NCI-H1694 treated with DMSO at 0.1 percent for 48 hours (cell line): ENCODE measurements around the gene ECE2.

Experiments used
- DNase-seq: peaks from one replicate; lab custom pipeline; 2025; lab: John Stamatoyannopoulos, UW

Gene ECE2

DNA sequence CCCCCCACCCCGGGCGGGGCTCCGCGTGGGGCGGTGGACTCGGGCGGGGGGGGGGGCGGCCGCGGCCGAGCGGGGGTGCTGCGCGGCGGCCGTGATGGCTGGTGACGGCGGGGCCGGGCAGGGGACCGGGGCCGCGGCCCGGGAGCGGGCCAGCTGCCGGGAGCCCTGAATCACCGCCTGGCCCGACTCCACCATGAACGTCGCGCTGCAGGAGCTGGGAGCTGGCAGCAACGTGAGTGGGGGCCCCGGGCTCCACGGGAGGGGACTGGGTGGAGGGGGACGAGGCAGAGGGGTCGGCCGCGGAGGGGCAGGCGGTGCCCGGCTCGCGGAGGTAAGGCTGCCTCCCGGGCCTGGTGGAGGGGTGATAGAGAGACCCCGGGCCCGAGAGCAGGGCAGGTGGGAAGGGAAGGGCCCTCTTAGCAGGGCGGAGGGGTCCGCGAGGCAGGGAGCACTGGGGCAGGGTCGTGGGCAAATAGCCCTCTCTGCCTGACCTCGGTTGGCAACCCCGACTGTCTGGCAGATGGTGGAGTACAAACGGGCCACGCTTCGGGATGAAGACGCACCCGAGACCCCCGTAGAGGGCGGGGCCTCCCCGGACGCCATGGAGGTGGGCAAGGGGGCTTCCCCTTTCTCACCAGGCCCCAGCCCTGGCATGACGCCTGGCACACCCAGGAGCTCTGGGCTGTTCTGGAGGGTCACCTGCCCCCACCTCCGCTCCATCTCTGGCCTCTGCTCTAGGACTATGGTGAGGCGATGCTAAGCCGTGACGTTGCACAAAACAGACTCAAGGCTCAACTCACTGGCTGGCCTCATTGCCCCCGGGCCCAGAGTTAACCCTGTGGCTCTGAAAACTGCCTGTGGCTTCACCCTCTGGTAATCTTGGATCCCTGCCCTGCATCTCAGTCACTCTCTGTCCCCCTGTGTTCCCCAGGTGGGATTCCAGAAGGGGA is at the start of gene ECE2:
TSS of gene ECE2 (plus strand) at position 62 of the 950 bp plus-strand sequence. CDS start at position 194, 132 bp downstream.
- DNase-seq, result no peak

DNA sequence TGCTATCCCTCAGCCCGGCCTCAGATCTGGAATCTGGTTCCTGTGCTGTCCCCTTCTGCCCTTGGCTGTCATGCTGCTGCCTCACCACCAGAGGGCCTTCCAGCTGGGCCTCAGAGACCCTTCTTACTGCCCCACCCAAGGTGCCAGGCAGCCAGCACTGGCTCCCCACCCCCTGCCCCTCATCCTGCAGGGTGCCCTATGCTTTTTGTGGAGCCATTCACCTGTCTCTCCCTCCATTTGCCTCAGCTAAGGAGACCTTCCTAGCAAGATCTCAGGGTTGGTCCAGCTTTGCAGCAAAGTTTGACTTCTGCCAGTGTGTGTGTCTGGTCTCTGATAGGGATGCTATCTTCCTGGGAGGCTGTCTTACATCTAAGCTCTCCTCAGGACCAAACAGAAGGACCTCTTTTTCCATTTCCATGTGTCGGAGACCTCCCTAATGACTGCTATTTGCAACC is 48.3 kb upstream of the ECE2 start:
- DNase-seq, result peak; percentile 40

DNA sequence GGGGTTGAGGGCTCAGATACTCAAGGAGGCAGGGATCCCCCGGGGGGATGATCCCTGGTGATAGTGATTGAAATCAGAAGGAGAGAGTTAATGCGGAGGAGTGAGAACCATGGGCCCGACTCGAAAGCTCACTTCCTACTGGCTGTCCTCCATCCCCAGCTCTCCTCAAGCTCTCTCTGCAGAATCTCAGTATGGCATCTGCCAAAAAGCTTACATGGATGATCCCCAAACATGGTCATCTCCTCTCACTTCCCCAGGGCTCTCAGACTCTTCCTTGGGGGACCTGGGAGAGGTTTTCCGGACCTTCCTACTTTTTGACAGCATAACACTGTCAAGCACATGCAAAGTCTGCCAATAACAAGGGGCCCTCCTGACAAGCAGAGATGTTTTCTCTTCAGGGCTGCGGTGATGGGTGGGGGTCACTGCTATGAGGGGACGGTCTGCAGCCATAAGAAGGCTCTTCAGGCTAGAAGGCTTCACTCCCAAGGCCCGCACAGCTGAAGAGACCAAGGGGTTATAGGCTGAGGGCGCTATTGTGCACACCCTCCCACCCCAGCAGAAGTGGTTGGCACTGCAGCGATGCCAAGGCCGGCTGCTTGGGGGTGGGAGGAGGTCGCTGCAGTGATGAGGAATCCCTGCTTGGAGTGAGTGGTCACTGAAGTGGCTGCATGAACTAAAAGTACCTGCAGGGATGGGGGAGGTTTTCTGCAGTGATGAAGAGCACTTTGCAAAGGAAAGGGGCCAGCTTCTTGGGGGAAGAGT is 47.3 kb upstream of the ECE2 start:
- DNase-seq, result no peak

DNA sequence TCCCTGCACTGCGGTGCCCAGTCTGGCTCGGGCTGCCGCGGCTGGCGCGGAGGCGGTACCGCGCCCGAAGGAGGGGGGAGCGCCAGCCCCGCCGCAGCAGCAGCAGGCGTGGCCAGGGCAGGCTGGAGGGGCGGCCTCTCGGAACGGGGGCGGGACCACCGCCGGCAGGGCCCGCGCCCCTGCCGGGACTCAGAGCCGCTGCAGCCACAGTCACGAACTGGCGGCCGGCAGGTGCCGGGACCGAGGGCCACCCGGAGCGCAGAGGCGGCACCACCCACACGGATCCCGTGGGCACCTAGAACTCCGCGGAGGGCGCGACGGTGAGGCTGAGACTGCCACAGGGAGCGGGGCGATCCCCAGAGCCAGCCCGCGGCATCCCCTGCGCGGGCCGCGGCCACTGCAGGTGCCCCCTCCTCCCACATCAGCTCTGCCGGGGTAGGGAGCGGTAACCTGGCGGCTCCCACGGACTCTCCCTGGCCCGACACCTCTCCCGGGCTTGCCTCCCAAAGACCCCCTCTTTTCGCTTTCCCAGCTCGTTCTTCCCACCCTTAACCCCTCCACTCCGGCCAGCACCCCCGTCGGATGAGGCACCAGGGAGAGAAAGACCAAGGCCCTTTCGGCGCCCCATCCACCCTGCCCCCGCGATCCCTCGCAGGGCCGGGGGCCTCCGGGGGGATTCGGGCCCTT is 46.3 kb upstream of the ECE2 start, which contains the start of gene VWA5B2:
TSS of gene VWA5B2 (plus strand) at position 192 of the 687 bp plus-strand sequence. CDS start 944 bp downstream, outside the sequence.
- DNase-seq, result peak; percentile 66

DNA sequence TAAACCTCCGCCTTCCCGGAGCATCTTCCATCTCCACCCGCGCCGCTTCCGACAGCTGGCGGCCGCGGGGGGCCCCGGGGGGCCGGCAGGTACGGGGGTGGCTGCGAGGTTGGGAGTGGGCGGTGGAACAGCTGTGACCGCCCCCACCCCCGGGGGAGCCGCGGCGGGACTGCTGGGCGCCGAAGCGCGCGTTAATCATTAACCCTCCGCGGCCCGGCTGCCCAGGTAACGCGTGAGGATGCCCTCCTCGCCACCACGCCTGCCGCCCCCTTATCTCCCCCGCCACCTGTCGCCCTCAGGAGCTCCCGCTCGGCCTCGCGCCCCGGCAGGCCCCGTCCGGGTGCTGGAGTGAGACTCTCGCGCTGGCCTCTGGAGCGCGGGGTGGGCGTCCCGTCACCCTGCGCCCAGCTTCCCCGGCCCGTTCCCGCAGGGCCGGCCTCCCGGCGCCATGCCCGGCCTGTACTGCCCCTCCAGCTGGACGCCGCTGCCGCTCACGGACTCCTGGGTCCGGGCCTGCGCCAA is 45.7 kb upstream of the ECE2 start:
- DNase-seq, result no peak

DNA sequence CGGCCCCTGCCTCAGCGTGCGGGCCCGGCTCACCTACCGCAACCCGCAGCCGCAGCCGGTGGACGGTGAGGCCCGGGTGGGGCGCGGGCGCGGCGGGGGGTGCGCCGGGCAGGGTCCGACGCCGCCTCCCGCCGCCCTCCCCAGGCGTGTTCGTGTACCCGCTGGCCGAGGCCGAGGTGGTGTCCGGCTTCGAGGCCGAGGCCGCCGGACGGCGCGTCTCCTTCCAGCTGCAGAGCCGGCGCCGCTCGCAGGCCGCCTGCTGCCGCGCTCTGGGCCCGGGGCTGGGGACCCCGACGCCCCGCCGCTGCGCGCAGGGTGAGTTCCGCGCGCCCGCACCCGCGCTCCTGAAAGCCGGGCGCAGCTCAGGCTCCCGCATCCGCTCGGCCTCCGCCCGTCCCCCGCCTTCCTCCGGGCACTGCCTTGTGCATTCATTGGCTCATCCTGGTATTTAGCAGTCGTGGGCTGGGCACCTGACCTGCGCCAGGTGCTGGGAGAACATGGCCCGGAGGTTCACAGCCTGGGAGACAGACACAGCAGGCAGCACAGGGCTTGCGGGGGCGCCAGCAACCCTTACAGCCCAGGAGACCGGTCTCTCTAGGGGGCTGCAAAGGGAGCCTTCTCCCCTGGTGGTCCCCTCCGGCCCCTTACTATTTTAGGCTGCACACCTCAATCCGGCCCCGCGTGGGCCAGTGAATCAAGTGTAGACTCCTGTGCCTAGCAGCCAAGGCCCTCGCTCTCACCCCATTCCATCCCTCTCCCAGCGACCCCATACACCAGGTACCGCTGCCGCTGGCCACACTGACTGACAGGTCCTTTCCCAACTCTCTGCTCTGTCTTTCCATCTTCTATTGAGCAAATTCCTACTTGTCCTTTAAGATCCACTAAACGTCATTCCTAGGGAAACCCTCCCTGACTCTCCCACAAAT is 45.0 kb upstream of the ECE2 start:
- no peak for DNase-seq

DNA sequence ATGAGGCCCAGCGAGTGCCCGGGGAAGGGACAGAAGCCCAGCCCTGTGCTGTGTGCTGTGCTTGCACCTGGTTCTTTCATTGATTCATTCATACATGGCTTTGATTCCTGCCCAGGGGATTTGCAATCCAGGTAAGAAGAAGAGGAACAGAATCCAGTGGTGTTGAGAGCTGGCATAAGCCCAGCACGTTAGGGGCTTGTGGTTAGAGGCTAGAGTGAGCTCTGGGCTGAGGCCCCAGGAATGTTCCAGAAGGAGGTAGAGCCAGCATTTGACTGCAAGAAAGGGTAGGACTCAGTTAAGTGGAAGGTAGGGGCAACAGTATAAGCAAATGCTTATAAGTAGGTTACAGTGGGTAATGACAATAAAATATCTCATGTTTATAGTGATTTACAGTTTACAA is 44.2 kb upstream of the ECE2 start:
- no peak for DNase-seq

DNA sequence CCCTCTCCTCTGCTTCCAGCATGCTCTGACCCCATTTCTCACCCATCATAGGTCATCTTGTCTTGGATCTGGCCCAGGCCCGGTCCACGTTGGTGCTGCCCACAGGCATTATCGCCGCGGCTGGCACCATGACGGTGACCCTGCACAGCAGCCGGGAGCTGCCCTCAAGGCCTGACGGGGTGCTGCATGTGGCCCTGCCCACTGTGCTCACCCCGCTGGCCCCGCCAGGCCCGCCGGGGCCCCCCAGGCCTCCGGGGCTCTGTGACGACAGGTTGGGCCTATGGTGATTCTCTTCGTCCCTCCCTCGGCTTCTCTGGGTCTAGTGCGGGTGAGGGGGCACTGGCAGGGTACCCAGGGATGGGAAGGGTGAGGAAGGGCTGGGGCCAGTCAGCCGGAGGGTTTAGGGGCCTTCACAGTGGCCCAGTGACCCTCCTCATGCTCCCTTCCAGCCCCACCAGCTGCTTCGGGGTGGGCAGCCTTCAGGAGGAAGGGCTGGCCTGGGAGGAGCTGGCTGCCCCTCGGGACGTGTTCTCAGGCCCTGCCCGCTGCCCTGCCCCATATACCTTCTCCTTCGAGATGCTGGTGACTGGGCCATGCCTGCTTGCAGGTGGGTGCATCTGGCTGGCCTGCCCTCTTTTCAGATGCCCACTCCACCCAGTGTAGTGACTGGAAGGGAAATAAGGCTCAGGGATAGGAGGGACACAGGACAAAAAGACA is 42.5 kb upstream of the ECE2 start:
- no peak for DNase-seq

DNA sequence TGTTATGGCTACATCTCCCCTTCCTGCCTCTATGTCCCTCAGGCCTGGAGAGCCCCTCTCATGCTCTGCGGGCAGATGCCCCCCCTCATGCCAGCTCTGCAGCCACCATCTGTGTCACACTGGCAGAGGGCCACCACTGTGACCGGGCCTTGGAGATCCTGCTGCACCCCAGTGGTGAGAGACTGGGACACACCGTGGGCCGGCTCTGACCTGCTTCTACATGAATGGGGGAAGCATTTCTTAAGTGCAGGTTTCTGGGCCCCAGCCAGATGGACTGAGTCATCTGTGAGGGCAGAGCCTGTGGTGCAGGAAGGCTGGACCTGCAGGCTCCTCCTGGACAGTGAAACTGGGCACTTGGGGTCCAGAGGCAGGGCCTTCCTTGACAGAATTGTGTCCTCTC is 41.6 kb upstream of the ECE2 start:
- no peak for DNase-seq

DNA sequence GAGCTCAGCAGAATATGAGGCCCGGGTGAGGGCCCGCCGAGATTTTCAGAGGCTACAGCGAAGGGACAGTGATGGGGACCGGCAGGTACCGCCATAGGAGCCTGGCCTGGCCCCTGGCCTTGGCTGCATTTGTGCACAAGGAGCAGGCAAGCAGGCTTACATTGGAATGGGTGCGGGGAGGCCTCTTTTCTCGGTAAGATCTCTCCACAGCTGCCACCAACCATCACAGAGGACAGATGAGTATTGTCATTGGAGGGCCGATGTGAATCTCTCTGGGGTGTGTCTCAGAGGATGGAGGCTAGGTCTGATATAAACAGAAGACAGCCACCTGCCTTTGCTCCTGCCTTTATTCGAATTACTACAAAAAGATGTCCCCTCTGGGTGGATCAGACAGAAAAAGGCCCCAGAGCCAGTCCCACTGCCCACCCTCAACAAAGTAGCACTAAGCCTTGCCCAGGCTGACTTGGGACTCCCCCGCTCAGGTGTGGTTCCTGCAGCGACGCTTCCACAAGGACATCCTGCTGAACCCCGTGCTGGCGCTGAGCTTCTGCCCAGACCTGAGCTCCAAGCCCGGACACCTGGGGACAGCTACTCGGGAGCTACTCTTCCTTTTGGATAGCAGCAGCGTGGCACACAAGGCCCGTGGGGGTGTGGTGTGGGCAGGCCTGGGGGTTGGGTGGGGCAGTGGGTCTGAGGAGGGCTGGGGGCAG is 41.0 kb upstream of the ECE2 start:
- no peak for DNase-seq

DNA sequence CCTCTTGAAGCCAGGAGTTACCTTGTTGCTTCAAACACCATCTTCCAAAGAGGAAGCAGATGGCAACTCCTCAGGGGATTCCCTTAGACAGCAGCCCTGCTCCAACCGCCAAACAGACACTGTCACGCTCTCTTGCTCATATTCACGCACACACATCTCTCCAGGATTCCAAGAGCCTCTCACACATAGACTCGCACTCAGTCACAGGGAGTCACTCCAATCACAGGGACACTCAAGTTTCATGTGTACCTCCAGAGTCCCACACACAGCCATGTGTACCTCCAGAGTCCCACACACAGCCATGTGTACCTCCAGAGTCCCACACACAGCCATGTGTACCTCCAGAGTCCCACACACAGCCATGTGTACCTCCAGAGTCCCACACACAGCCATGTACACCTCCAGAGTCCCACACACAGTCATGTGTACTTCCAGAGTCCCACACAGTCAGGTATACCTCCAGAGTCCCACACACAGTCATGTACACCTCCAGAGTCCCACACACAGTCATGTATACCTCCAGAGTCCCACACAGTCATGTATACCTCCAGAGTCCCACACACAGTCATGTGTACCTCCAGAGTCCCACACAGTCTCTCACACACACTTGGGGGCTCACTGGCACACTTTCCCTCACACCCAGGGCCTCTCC is 40.3 kb upstream of the ECE2 start:
- DNase-seq, result peak; percentile 61

DNA sequence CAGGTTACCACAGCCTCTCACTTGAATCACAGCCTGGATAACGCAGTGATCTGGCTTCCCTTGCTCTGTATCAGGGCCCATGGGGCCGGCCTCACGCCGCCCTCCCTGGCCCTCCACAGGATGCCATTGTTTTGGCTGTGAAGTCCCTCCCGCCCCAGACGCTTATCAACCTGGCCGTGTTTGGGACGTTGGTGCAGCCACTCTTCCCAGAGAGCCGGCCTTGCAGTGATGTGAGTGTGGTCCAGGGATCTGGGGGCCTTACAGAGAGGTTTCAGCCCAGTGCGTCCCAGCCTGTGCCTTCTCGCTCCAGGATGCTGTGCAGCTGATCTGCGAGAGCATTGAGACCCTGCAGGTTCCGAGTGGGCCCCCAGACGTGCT is 39.8 kb upstream of the ECE2 start:
- DNase-seq, result no peak

DNA sequence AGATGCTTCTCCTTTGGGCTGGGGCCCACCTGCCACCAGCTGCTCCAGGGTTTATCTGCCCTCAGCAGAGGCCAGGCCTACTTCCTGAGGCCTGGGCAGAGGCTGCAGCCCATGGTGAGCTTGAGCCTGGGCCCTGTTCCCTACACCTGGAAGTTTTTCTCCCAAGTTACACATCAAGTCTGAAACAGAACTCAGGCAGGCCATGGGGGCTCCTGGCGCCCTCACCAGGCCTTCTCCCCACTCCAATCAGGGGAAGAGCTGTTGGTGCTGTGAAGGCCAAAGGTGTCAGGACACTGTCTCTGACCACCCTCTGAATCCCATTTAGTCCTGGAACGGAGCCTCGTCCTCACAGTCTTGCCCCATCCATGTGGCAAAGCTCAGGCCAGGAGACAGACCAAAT is 39.2 kb upstream of the ECE2 start:
- no peak for DNase-seq

DNA sequence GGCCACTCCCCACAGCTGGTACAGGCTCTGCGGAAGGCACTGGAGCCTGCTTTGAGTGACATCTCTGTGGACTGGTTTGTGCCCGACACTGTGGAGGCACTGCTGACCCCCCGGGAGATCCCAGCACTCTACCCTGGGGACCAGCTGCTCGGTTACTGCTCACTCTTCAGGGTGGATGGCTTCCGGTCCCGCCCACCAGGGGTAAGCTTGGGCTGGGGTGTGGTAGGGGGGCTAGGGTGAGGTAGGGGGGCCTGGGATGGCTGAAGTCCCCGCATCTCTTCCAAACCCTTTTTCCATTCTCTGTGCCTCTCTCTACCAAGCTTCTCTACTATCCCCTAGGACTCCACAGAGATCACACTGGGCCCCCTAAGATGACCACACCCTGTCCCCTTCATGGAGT is 38.6 kb upstream of the ECE2 start:
- no peak for DNase-seq

DNA sequence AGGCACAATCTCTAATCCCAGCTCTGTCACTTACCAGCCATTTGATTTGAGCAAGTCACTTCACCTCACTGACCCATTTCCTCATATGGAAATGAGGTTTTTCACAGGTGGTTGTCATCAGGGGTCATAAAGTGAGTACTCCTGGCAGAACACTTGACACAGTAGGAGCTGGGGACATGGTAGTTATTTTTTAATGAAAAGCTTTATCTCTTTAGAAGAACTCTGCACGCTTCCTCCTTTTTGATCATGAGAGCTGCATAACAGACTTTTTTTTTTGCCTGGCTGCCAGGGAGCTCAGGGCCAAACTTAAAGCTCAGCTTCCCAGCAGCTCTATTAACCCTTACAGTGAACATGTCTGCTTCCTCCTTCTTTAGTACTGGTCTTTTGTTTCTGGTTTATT is 38.0 kb upstream of the ECE2 start:
- DNase-seq, result peak; percentile 62

DNA sequence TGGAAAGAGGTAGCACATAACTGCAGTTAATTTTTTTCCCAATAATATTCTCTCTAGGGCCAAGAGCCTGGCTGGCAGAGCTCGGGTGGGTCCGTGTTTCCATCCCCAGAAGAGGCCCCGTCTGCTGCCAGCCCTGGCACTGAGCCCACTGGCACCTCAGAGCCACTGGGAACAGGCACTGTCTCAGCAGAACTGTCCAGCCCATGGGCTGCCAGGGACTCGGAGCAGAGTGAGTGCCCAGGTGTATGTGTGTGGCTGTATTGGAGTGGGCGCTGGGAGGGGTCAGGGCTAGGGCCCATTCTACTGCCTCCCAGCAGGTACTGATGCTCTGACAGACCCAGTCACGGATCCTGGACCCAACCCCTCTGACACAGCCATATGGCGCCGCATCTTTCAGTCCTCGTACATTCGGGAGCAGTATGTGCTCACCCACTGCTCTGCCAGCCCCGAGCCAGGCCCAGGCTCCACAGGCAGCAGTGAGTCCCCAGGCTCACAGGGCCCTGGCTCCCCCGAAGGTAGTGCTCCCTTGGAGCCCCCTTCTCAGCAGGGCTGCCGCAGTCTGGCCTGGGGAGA is 37.5 kb upstream of the ECE2 start:
- DNase-seq, result peak; percentile 67

DNA sequence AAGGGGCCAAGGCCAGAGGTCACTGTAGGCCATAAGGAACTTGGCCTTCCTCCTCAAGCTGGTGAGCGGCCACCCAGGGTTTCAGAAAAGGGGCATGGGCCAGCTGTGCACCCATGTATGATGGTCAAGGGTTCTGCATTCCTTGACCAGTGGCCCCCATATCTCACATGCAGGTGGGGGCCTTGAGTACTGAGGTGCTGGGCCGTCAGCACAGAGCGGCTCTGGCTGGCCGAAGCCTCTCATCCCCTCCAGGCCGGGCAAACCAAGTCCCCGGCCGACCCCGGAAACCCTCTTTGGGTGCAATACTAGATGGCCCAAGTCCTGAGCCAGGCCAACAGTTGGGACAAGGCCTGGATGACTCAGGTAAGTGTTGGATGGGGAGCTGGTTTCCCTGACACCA is 36.6 kb upstream of the ECE2 start:
- no peak for DNase-seq

DNA sequence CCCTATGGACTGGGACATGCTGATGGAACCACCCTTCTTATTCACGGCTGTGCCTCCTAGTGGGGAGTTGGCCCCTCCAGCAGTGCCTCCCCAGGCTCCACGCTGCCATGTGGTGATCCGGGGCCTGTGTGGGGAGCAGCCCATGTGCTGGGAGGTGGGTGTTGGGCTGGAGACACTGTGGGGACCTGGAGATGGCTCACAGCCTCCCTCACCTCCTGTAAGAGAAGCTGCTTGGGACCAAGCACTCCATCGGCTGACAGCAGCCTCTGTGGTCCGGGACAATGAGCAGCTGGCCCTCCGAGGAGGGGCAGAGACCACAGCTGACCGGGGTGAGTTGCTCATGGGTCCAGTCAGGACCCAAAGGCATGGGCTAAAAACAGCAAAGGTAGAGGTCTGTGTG is 36.1 kb upstream of the ECE2 start:
- DNase-seq, result no peak
